ENCODE measurements around the gene ARF3. TPM values are rescaled to one million over a fixed set of nuclear protein-coding genes. Genes with fewer than 3 reads are reported as not detected.

The ARF3 gene
- total and polyA plus RNA-seq, 2 donors (not counting 1 experiment from before 2014, with no cell fraction given) = 28.1 to 182 TPM

DNA sequence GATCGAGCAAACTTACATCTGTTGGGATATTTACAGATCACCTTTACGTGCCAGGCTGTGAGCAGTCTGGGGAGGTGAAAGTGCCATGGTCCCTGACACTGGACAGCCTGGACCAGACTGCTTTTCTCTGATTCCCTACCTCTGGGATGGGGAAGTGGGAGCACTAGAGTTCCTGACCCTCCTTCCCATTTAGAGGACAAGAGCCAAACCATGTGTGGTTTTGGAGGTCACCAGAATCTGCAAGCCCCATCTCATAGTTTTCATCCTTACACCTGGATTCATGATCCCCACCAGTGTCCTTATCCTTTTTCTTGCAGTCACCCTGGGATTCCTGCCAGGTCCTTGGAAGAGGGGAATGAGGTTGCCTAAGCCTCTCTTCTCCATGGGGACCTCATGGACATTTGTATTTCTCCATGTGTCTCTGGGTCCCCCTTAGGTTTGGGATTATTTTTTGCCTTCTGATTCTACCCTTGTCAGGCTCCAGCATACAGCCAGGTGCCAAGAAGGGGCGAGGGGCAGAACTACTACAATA, 15.7 kb upstream of the ARF3 start:
- H3K4me2 ChIP-seq (ENCODE audit: extremely low read depth, insufficient read depth, low read length) = no peak overlapping the region
- no peaks in the 10 kb centered on the region for H3K36me3 ChIP-seq (ENCODE audit: control insufficient read depth, insufficient read depth, low read length)
- H3K79me2 ChIP-seq (ENCODE audit: control insufficient read depth, insufficient read depth, low read length) = no peaks in the 10 kb centered on the region
- H3K27ac ChIP-seq (ENCODE audit: insufficient read depth, low read length) = no peak overlapping the region
- DNase-seq (ENCODE audit: low read depth in 2 of 2) = peak in 1 of 2 donors; percentile 30
- H3K4me1 ChIP-seq (ENCODE audit: control insufficient read depth, extremely low read depth, insufficient read depth, low read length) = peaks cover 2% of the 10 kb centered on the region
- peaks cover 68% of the 10 kb centered on the region for H3K27me3 ChIP-seq (ENCODE audit: control insufficient read depth, insufficient read depth, low read length)
- no peak overlapping the region for H3K4me3 ChIP-seq (replicated peaks in 1 of 4; ENCODE audit: control extremely low read depth in 1 of 4, insufficient read depth in 1 of 4, low read depth in 3 of 4, low read length in 4 of 4)
- no peak overlapping the region for H2AFZ ChIP-seq (ENCODE audit: low read length)
- TF ChIP-seq, protein P1, sequence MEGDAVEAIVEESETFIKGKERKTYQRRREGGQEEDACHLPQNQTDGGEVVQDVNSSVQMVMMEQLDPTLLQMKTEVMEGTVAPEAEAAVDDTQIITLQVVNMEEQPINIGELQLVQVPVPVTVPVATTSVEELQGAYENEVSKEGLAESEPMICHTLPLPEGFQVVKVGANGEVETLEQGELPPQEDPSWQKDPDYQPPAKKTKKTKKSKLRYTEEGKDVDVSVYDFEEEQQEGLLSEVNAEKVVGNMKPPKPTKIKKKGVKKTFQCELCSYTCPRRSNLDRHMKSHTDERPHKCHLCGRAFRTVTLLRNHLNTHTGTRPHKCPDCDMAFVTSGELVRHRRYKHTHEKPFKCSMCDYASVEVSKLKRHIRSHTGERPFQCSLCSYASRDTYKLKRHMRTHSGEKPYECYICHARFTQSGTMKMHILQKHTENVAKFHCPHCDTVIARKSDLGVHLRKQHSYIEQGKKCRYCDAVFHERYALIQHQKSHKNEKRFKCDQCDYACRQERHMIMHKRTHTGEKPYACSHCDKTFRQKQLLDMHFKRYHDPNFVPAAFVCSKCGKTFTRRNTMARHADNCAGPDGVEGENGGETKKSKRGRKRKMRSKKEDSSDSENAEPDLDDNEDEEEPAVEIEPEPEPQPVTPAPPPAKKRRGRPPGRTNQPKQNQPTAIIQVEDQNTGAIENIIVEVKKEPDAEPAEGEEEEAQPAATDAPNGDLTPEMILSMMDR (conservative IDR thresholded peaks at IDR 0.05 in 1 of 2, IDR thresholded peaks at IDR 0.05 in 1 of 2; ENCODE audit: low read depth in 1 of 2, low read length in 2 of 2) = no peak
- peak; percentile 25 for TF ChIP-seq EZH2 (IDR thresholded peaks at IDR 0.05; ENCODE audit: low read length, missing control alignments)
- H4K20me1 ChIP-seq (ENCODE audit: control insufficient read depth, extremely low read depth, insufficient read depth, low read length) = no peaks in the 10 kb centered on the region
- no peak overlapping the region for H3K9ac ChIP-seq (ENCODE audit: insufficient read depth, low read length)
- H3K9me3 ChIP-seq (ENCODE audit: control insufficient read depth, insufficient read depth, low read depth, low read length) = no peaks in the 10 kb centered on the region

DNA sequence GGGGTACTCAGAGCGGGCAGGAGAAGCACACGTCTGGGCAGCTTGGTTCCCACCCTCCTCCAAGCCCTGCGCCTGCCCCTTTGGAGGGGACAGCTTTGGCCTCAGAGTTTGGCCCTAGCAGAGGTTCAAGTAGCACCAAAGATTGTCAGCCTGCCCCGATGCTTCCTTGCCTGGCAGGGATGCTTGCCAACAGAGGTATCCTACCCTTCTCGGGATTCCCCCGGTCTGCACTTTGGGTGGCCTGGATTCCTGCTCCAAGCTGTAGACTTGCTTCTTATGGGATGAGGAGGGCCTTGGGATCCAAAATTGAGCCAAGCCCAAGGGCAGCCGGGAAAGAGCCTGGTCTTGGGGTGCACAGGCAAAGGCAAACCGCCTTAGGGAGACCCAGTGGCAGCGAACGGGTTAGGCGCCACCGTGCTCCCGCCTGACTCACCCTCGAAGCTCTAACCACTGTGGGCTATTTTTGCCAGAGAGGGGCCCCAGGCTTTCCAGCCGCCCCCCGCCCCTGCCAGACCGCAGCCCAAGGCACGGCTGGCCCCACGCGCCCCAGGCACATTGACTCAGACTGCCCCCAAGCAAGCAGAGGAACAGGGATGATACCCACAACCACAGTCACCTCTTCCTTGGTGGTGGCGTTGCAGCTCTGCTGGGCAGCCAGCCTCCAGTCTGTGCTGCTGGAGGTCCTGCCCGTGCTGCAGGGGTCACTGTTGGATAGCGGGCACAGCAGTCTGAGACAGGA, 15.1 kb upstream of the ARF3 start:
- peak; percentile 40 to 56 for DNase-seq (ENCODE audit: low read depth in 2 of 2)
- Histone ChIP-seq H3K4me1 (ENCODE audit: control insufficient read depth, extremely low read depth, insufficient read depth, low read length) (peaks cover 1% of the 10 kb centered on the region), H3K9ac (ENCODE audit: insufficient read depth, low read length) (no peak overlapping the region), H2AFZ (ENCODE audit: low read length) (no peak overlapping the region), H4K20me1 (ENCODE audit: control insufficient read depth, extremely low read depth, insufficient read depth, low read length) (no peaks in the 10 kb centered on the region), H3K9me3 (ENCODE audit: control insufficient read depth, insufficient read depth, low read depth, low read length) (no peaks in the 10 kb centered on the region), H3K4me2 (ENCODE audit: extremely low read depth, insufficient read depth, low read length) (no peak overlapping the region), H3K27me3 (ENCODE audit: control insufficient read depth, insufficient read depth, low read length) (peaks cover 66% of the 10 kb centered on the region), H3K79me2 (ENCODE audit: control insufficient read depth, insufficient read depth, low read length) (no peaks in the 10 kb centered on the region), H3K4me3 (replicated peaks in 1 of 4; ENCODE audit: control extremely low read depth in 1 of 4, insufficient read depth in 1 of 4, low read depth in 3 of 4, low read length in 4 of 4) (no peak overlapping the region), H3K27ac (ENCODE audit: insufficient read depth, low read length) (no peak overlapping the region), H3K36me3 (ENCODE audit: control insufficient read depth, insufficient read depth, low read length) (no peaks in the 10 kb centered on the region)
- peak; percentile 6 for TF ChIP-seq EZH2 (IDR thresholded peaks at IDR 0.05; ENCODE audit: low read length, missing control alignments)
- TF ChIP-seq, protein P1 (conservative IDR thresholded peaks at IDR 0.05 in 1 of 2, IDR thresholded peaks at IDR 0.05 in 1 of 2; ENCODE audit: low read depth in 1 of 2, low read length in 2 of 2) = peak in 1 of 2 donors; percentile 23

DNA sequence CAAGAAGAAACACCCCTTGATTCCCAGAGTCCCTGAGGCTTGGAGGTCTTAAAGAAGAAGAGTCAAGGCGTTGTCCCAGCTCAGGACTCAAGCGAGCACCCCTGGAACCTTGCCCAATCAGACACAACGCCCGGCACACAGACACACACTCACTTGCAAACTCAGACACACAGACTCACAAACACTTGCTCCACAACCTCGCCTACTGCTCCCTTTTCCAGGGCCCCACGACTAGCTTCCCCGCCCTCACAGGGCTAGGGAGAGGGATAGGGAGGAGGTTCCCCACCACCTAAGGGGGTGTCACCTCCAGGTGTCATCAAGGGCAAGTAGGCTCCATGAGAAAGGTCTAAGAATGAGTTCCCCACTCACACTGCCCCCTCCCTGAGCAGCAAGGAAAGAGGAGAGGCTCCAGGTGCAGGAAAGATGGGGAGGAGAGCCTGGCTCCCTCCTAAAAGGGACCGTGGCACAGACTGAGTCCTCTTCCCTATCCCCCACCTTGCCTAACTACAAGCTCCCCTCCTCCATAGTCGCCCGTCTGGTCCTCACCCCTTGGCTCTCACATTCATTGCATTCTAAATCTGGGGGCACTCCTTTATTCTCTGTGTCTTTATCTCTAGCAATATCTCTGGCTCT, 13.5 kb upstream of the ARF3 start:
- no peaks in the 10 kb centered on the region for H3K9me3 ChIP-seq (ENCODE audit: control insufficient read depth, insufficient read depth, low read depth, low read length)
- H3K4me1 ChIP-seq (ENCODE audit: control insufficient read depth, extremely low read depth, insufficient read depth, low read length) = no peaks in the 10 kb centered on the region
- no peak overlapping the region for H3K9ac ChIP-seq (ENCODE audit: insufficient read depth, low read length)
- H3K36me3 ChIP-seq (ENCODE audit: control insufficient read depth, insufficient read depth, low read length) = no peaks in the 10 kb centered on the region
- DNase-seq (ENCODE audit: low read depth in 2 of 2) = no peak
- H3K79me2 ChIP-seq (ENCODE audit: control insufficient read depth, insufficient read depth, low read length) = no peaks in the 10 kb centered on the region
- peaks cover 67% of the 10 kb centered on the region for H3K27me3 ChIP-seq (ENCODE audit: control insufficient read depth, insufficient read depth, low read length)
- peak; percentile 74 for TF ChIP-seq EZH2 (IDR thresholded peaks at IDR 0.05; ENCODE audit: low read length, missing control alignments)
- TF ChIP-seq, protein P1 (conservative IDR thresholded peaks at IDR 0.05 in 1 of 2, IDR thresholded peaks at IDR 0.05 in 1 of 2; ENCODE audit: low read depth in 1 of 2, low read length in 2 of 2) = no peak
- no peaks in the 10 kb centered on the region for H4K20me1 ChIP-seq (ENCODE audit: control insufficient read depth, extremely low read depth, insufficient read depth, low read length)
- no peak overlapping the region for H2AFZ ChIP-seq (ENCODE audit: low read length)
- no peak overlapping the region for H3K27ac ChIP-seq (ENCODE audit: insufficient read depth, low read length)
- peak overlapping the region in 1 of 4 experiments; percentile 28 for H3K4me3 ChIP-seq (replicated peaks in 1 of 4; ENCODE audit: control extremely low read depth in 1 of 4, insufficient read depth in 1 of 4, low read depth in 3 of 4, low read length in 4 of 4)
- no peak overlapping the region for H3K4me2 ChIP-seq (ENCODE audit: extremely low read depth, insufficient read depth, low read length)
